GM23248 (cell line): ENCODE measurements around the gene TMEM43.

Experiments
- EZH2 ChIP-seq: fragments of 200-600 bp; sonication (generic); IDR thresholded peaks from 2 replicates; pipeline ENCODE4 v1.6.1; 2018; ENCODE audit warnings: antibody characterized with exemption, mild to moderate bottlenecking; ENCODE audit not compliant: insufficient read depth, poor library complexity, severe bottlenecking
- EZH2phosphoT487 ChIP-seq: fragments of 200-600 bp; sonication (generic); IDR thresholded peaks from 2 replicates; pipeline ENCODE4 v1.6.1; 2018; ENCODE audit warnings: antibody characterized with exemption, moderate library complexity, mild to moderate bottlenecking, low read depth; ENCODE audit not compliant: insufficient read depth

DNA sequence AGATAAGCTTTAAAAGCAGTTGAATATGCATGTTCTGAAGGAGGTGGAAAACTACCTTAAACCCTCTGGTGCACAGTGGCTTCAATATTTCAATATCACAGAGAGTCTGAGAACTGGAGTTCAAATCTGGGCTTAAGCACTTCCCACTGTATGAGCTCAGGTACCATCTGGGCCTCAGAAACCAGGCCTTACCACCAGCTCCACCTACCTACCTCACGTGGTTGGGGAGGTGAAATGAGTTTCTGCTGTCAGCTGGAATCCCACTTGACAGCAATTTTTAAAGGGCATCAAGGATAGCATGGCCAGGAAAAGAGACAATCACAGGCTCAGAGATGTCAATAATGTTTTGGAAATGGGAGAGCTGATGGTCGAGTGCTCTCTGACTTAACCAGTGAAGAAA is 5.2 kb upstream of the TMEM43 start:
- no peak for TF ChIP-seq EZH2phosphoT487
- TF ChIP-seq EZH2: no peak
